Sigmoid colon (tissue), 7 donors: ENCODE data around the gene FOLR1. TPM values are rescaled to one million over a fixed set of nuclear protein-coding genes. Genes with fewer than 3 reads are reported as not detected.
A peak's percentile ranks its signal among the peaks of the same experiment; 100 is the strongest.

Experiments
- DNase-seq: peaks from one replicate; pipeline ENCODE4 v3.0.0-alpha.2; 2019
- H3K27ac ChIP-seq, 4 donors: fragments of 200-600 bp; sonication (generic); one replicate each; pipeline ENCODE4 v1.5.1; 2016 to 2019; ENCODE audit warnings: mild to moderate bottlenecking in 1 of 4
- H3K27me3 ChIP-seq, 3 donors: fragments of 200-600 bp; sonication (generic); one replicate each; pipeline ENCODE4 v1.5.1; 2019; ENCODE audit warnings: mild to moderate bottlenecking in 1 of 3
- H3K36me3 ChIP-seq, 4 donors: fragments of 200-600 bp; sonication (generic); one replicate each; pipeline ENCODE4 v1.5.1; 2016 to 2019
- H3K4me1 ChIP-seq, 4 donors: fragments of 200-600 bp; sonication (generic); one replicate each; pipeline ENCODE4 v1.5.1; 2017 to 2019
- H3K4me3 ChIP-seq, 4 donors: fragments of 200-600 bp; sonication (generic); one replicate each; pipeline ENCODE4 v1.5.1; 2017 to 2019; ENCODE audit warnings: mild to moderate bottlenecking in 2 of 4, moderate library complexity in 1 of 4
- H3K9me3 ChIP-seq, 4 donors: fragments of 200-600 bp in 3 of 4; sonication (generic) in 3 of 4; one replicate each; pipeline versions ENCODE4 v1.5.1 to v1.6.1; 2013 to 2019
- CTCF ChIP-seq, 4 experiments: fragments of 450-650 bp in 3 of 4; fragments of 200-600 bp in 1 of 4; IDR thresholded peaks; one replicate each; pipeline ENCODE4 v1.5.1; 2016 to 2019; ENCODE audit warnings: antibody characterized with exemption in 4 of 4, mild to moderate bottlenecking in 3 of 4, moderate library complexity in 2 of 4
- EP300 ChIP-seq, 4 donors: sonication (generic); formaldehyde crosslinking; IDR thresholded peaks; one replicate each; pipeline ENCODE4 v1.6.1; 2017; ENCODE audit warnings: antibody characterized with exemption in 4 of 4
- POLR2A ChIP-seq, 2 donors: fragments of 450-650 bp; IDR thresholded peaks; one replicate each; pipeline ENCODE4 v1.6.1; 2016; ENCODE audit warnings: antibody characterized with exemption in 2 of 2, mild to moderate bottlenecking in 2 of 2, moderate library complexity in 2 of 2
- POLR2AphosphoS5 ChIP-seq, 4 donors: sonication (generic); formaldehyde crosslinking; IDR thresholded peaks; one replicate each; pipeline ENCODE4 v1.6.1; 2017; ENCODE audit warnings: antibody characterized with exemption in 4 of 4
- WGBS, 2 donors: extraction: QIAGEN DNeasy Blood & Tissue Kit; methylation state at CpG; one replicate each; pipeline ENCODE4 v1.1.7; 2013; 5-methylcytosine and 5-hydroxymethylcytosine counted together
- intact Hi-C: fragments of 100-400 bp; cut with DNase I; formaldehyde crosslinking; loops from one replicate; pipeline ENCODE4 v1.15.1; 2023
- polyA plus RNA-seq, 3 donors: library from polyadenylated mRNA; stranded (reverse); fragments of 200-250 nt; gene quantifications; one replicate each; pipeline ENCODE4 v1.2.3, GENCODE V29; 2013
- total RNA-seq, 4 donors: library from RNA; depleted of rRNA; stranded (reverse); fragments of >200 nt; gene quantifications; one replicate each; pipeline ENCODE4 v1.1.0, GENCODE V29; 2016
- donor health status: healthy with polysubstance abuse.
- donor health status: Bipolar disorder and iron deficiency.
- donor health status: healthy.

FOLR1 gene
- total and polyA plus RNA-seq, 7 donors = 0.15 to 0.71 TPM; not detected in 5

GRCh38 chr11:72233773-72234513 lies 42.0 kb downstream of the FOLR1 start:
- Histone ChIP-seq H3K9me3 (no peaks in the 10 kb centered on the region), H3K27ac (peak overlapping the region in 1 of 4 donors; percentile 13), H3K4me1 (peaks cover 0 to 40% (median 37%) of the 10 kb centered on the region in 4 donors), H3K27me3 (no peaks in the 10 kb centered on the region), H3K4me3 (no peak overlapping the region), H3K36me3 (peaks cover 58 to 90% (median 79%) of the 10 kb centered on the region in 4 donors)
- WGBS, 2 donors = 85 to 90% methylated on average over 8 of the region's 8 CpGs
- peak; percentile 52 for DNase-seq
- intact Hi-C loops = loop anchor here (10.0 kb wide), 1 partner anchor 49 kb away; no protein-coding TSS in a partner anchor
- no peak for TF ChIP-seq POLR2AphosphoS5 (IDR thresholded peaks at IDR 0.05)
- TF ChIP-seq CTCF (IDR thresholded peaks at IDR 0.05) = no peak
- TF ChIP-seq POLR2A (IDR thresholded peaks at IDR 0.05) = no peak
- no peak for TF ChIP-seq EP300 (IDR thresholded peaks at IDR 0.05)

- no peaks in the 10 kb centered on the region for H3K9me3 ChIP-seq
- H3K4me1 ChIP-seq = peaks cover 0 to 45% (median 42%) of the 10 kb centered on the region in 4 donors
- peaks cover 53 to 85% (median 74%) of the 10 kb centered on the region in 4 donors for H3K36me3 ChIP-seq
- H3K27ac ChIP-seq = peak overlapping the region in 1 of 4 donors; percentile 13
- no peak for TF ChIP-seq EP300 (IDR thresholded peaks at IDR 0.05)
- no peak for TF ChIP-seq CTCF (IDR thresholded peaks at IDR 0.05)
- no peak for TF ChIP-seq POLR2AphosphoS5 (IDR thresholded peaks at IDR 0.05)
- no peak for TF ChIP-seq POLR2A (IDR thresholded peaks at IDR 0.05)
- H3K27me3 ChIP-seq = no peaks in the 10 kb centered on the region
- no peak overlapping the region for H3K4me3 ChIP-seq
- intact Hi-C loops = loop anchor here (10.0 kb wide), 1 partner anchor 50 kb away; no protein-coding TSS in a partner anchor
- DNase-seq = peak; percentile 9
- WGBS, 2 donors = 71 to 83% methylated on average over 3 of the region's 3 CpGs
Observed at GRCh38 chr11:72234514-72234830, 42.5 kb downstream of the FOLR1 start.

GRCh38 chr11:72234920-72235319 lies 43.0 kb downstream of the FOLR1 start:
- TF ChIP-seq EP300 (IDR thresholded peaks at IDR 0.05) (no peak), CTCF (IDR thresholded peaks at IDR 0.05) (no peak), POLR2AphosphoS5 (IDR thresholded peaks at IDR 0.05) (no peak), POLR2A (IDR thresholded peaks at IDR 0.05) (no peak)
- Histone ChIP-seq H3K27ac (peak overlapping the region in 2 of 4 donors; percentile 80 to 81), H3K9me3 (no peaks in the 10 kb centered on the region), H3K36me3 (peaks cover 49 to 80% (median 69%) of the 10 kb centered on the region in 4 donors), H3K4me1 (peaks cover 0 to 50% (median 46%) of the 10 kb centered on the region in 4 donors), H3K27me3 (no peaks in the 10 kb centered on the region), H3K4me3 (no peak overlapping the region)
- intact Hi-C loops = loop anchor here (5.0 to 10.0 kb wide), 3 partner anchors 50 to 392 kb away; partner anchors contain the start of gene CLPB
- 94% methylated on average over 4 of the region's 4 CpGs for WGBS, 2 donors
- peak; percentile 48 for DNase-seq

- H3K9me3 ChIP-seq = no peaks in the 10 kb centered on the region
- peaks cover 0 to 3% (median 0%) of the 10 kb centered on the region in 3 donors for H3K27me3 ChIP-seq
- WGBS, 2 donors = 89 to 92% methylated on average over 17 of the region's 17 CpGs
- peaks cover 0 to 55% (median 52%) of the 10 kb centered on the region in 4 donors for H3K4me1 ChIP-seq
- intact Hi-C loops = loop anchor here (5.0 to 10.0 kb wide), 3 partner anchors 51 to 392 kb away; partner anchors contain the start of gene CLPB
- peaks cover 43 to 74% (median 63%) of the 10 kb centered on the region in 4 donors for H3K36me3 ChIP-seq
- DNase-seq = peak; percentile 53
- H3K4me3 ChIP-seq = no peak overlapping the region
- H3K27ac ChIP-seq = peak overlapping the region; percentile 38 to 81 (median 69)
- TF ChIP-seq POLR2AphosphoS5 (IDR thresholded peaks at IDR 0.05) (no peak), CTCF (IDR thresholded peaks at IDR 0.05) (no peak)
Observed at GRCh38 chr11:72235351-72236057, 43.6 kb downstream of the FOLR1 start.
